KMS-11 (cell line): ENCODE measurements around the gene VGLL1.

Experiments used
- H2AFZ ChIP-seq: fragments of 200-600 bp; sonication (generic); 2 replicates; pipeline ENCODE4 v1.6.1; 2016; ENCODE audit warnings: antibody characterized with exemption, mixed run types, low read depth
- H3K27ac ChIP-seq: fragments of 200-600 bp; sonication (generic); 2 replicates; pipeline ENCODE4 v1.6.1; 2016; ENCODE audit warnings: mild to moderate bottlenecking, mixed run types
- H3K27me3 ChIP-seq: fragments of 200-600 bp; sonication (generic); 2 replicates; pipeline ENCODE4 v1.6.1; 2017; ENCODE audit warnings: mild to moderate bottlenecking, low read depth, mixed run types, moderate library complexity; ENCODE audit not compliant: insufficient read depth
- H3K36me3 ChIP-seq: fragments of 200-600 bp; sonication (generic); 2 replicates; pipeline ENCODE4 v1.6.1; 2017; ENCODE audit warnings: mild to moderate bottlenecking, mixed run types; ENCODE audit not compliant: insufficient read depth
- H3K4me1 ChIP-seq: fragments of 200-600 bp; sonication (generic); 2 replicates; pipeline ENCODE4 v1.6.1; 2016; ENCODE audit warnings: mild to moderate bottlenecking, low read depth, mixed run types; ENCODE audit not compliant: poor library complexity, severe bottlenecking
- H3K4me2 ChIP-seq: fragments of 200-600 bp; sonication (generic); 2 replicates; pipeline ENCODE4 v1.7.0; 2016; ENCODE audit warnings: mild to moderate bottlenecking, mixed run types
- H3K4me3 ChIP-seq: fragments of 200-600 bp; sonication (generic); IDR thresholded peaks from 2 replicates; pipeline ENCODE4 v1.6.1; 2017; ENCODE audit warnings: low read depth, low read length, mixed read lengths; ENCODE audit not compliant: insufficient read depth
- H3K79me2 ChIP-seq: fragments of 200-600 bp; sonication (generic); 2 replicates; pipeline ENCODE4 v1.6.1; 2016; ENCODE audit warnings: low read depth, mixed run types; ENCODE audit not compliant: insufficient read depth
- H3K9ac ChIP-seq: fragments of 200-600 bp; sonication (generic); 2 replicates; pipeline ENCODE4 v1.6.1; 2016; ENCODE audit warnings: mild to moderate bottlenecking, mixed run types
- H4K20me1 ChIP-seq: fragments of 200-600 bp; sonication (generic); 2 replicates; pipeline ENCODE4 v1.6.1; 2016; ENCODE audit warnings: mild to moderate bottlenecking, mixed run types; ENCODE audit not compliant: insufficient read depth
- CTCF ChIP-seq: fragments of 200-600 bp; sonication (generic); conservative IDR thresholded peaks from 2 replicates; pipeline ENCODE4 v1.6.1; 2017; ENCODE audit warnings: low read depth, mild to moderate bottlenecking, antibody characterized with exemption, low read length, moderate library complexity, mixed read lengths

VGLL1 gene

GRCh38 chrX:136549226-136549625 is 17.2 kb downstream of the VGLL1 start:
- no peak overlapping the region for H3K27ac ChIP-seq
- TF ChIP-seq CTCF = no peak
- no peaks in the 10 kb centered on the region for H3K4me1 ChIP-seq
- H3K79me2 ChIP-seq = no peaks in the 10 kb centered on the region
- no peak overlapping the region for H3K4me3 ChIP-seq
- no peak overlapping the region for H2AFZ ChIP-seq
- no peaks in the 10 kb centered on the region for H4K20me1 ChIP-seq
- H3K4me2 ChIP-seq = no peak overlapping the region
- H3K27me3 ChIP-seq = no peaks in the 10 kb centered on the region
- H3K9ac ChIP-seq = no peak overlapping the region
- H3K36me3 ChIP-seq = no peaks in the 10 kb centered on the region

GRCh38 chrX:136551410-136551809 is 19.4 kb downstream of the VGLL1 start:
- Histone ChIP-seq H3K4me3 (no peak overlapping the region), H3K4me2 (no peak overlapping the region)

GRCh38 chrX:136555694-136556093 is 23.7 kb downstream of the VGLL1 start:
- Histone ChIP-seq H3K4me1 (no peaks in the 10 kb centered on the region), H3K27me3 (no peaks in the 10 kb centered on the region), H3K4me3 (no peak overlapping the region), H3K27ac (no peak overlapping the region), H3K4me2 (no peak overlapping the region), H2AFZ (no peak overlapping the region), H3K36me3 (no peaks in the 10 kb centered on the region), H4K20me1 (no peaks in the 10 kb centered on the region), H3K9ac (no peak overlapping the region), H3K79me2 (no peaks in the 10 kb centered on the region)
- no peak for TF ChIP-seq CTCF

More at GRCh38 chrX:136551410-136551809, 19.4 kb downstream of the VGLL1 start:
- H3K9ac ChIP-seq = no peak overlapping the region
- H3K79me2 ChIP-seq = no peaks in the 10 kb centered on the region
- H2AFZ ChIP-seq = no peak overlapping the region
- no peaks in the 10 kb centered on the region for H3K4me1 ChIP-seq
- no peaks in the 10 kb centered on the region for H3K36me3 ChIP-seq
- no peaks in the 10 kb centered on the region for H3K27me3 ChIP-seq
- H3K27ac ChIP-seq = no peak overlapping the region
- H4K20me1 ChIP-seq = no peaks in the 10 kb centered on the region
- TF ChIP-seq CTCF = no peak

GRCh38 chrX:136572030-136572429 is 40.0 kb downstream of the VGLL1 start:
- no peak for TF ChIP-seq CTCF
- Histone ChIP-seq H4K20me1 (no peaks in the 10 kb centered on the region), H3K9ac (no peak overlapping the region), H3K27ac (no peak overlapping the region), H3K4me1 (no peaks in the 10 kb centered on the region), H3K4me3 (no peak overlapping the region), H2AFZ (no peak overlapping the region), H3K36me3 (no peaks in the 10 kb centered on the region), H3K4me2 (no peak overlapping the region), H3K27me3 (no peaks in the 10 kb centered on the region), H3K79me2 (no peaks in the 10 kb centered on the region)
